BJ (cell line): ENCODE measurements around the gene CHCHD6. TPM values are rescaled to one million over a fixed set of nuclear protein-coding genes. Genes with fewer than 3 reads are reported as not detected.

ENCODE experiments used
- CTCF ChIA-PET: fragments of 350-600 bp; formaldehyde crosslinking; extraction: SDS; loops from one replicate; lab custom pipeline; 2021; ENCODE audit warnings: antibody characterized with exemption, inconsistent platforms; lab: Yijun Ruan, JAX
- POLR2A ChIA-PET: fragments of 300-600 bp; sonication (Branson Sonifier 250); formaldehyde crosslinking; extraction: SDS; loops from one replicate; lab custom pipeline; 2021; ENCODE audit warnings: antibody characterized with exemption; lab: Charles Lee
- DNase-seq: peaks from one replicate; pipeline ENCODE4 v3.0.0-alpha.2; 2011; ENCODE audit warnings: low read depth
- H3K27me3 ChIP-seq: 2 replicates; pipeline ENCODE4 v1.6.0; 2011; ENCODE audit warnings: low read length; ENCODE audit not compliant: control insufficient read depth, insufficient read depth
- H3K36me3 ChIP-seq: 2 replicates; pipeline ENCODE4 v1.5.1; 2011; ENCODE audit warnings: low read length; ENCODE audit not compliant: control insufficient read depth, insufficient read depth
- H3K4me3 ChIP-seq: 2 replicates; pipeline ENCODE4 v1.5.1; 2011; ENCODE audit warnings: low read depth, mild to moderate bottlenecking, control low read depth, low read length
- CTCF ChIP-seq: IDR thresholded peaks from 2 replicates; pipeline ENCODE4 v1.5.1; 2011; ENCODE audit warnings: low read depth, mild to moderate bottlenecking, control low read depth, inconsistent platforms, low read length, moderate library complexity; ENCODE audit not compliant: insufficient read depth
- polyA plus RNA-seq: library from polyadenylated mRNA; depleted of rRNA; stranded (reverse); fragments of >200 nt; gene quantifications from 2 replicates; pipeline ENCODE4 v1.2.3, GENCODE V29; 2011

Gene CHCHD6
- polyA plus RNA-seq, 1 experiment: 23.7 TPM

- Histone ChIP-seq H3K4me3 (no peak overlapping the region), H3K36me3 (no peaks in the 10 kb centered on the region), H3K27me3 (peaks cover 7% of the 10 kb centered on the region)
- DNase-seq: no peak
- ChIA-PET CTCF (interaction anchor here (1.5 kb wide), 1 partner anchor 872 kb away, joined by 4 read pairs; no protein-coding TSS in a partner anchor), POLR2A (no interaction called here)
- no peak for TF ChIP-seq CTCF
Measured at GRCh38 chr3:126672340-126672739, 31.7 kb upstream of the CHCHD6 start.

- H3K27me3 ChIP-seq: peaks cover 7% of the 10 kb centered on the region
- H3K36me3 ChIP-seq: no peaks in the 10 kb centered on the region
- H3K4me3 ChIP-seq: no peak overlapping the region
- no peak for TF ChIP-seq CTCF
- ChIA-PET CTCF (interaction anchor here (1.5 kb wide), 1 partner anchor 872 kb away, joined by 4 read pairs; no protein-coding TSS in a partner anchor), POLR2A (no interaction called here)
- DNase-seq: no peak
Measured at GRCh38 chr3:126672741-126673140, 31.3 kb upstream of the CHCHD6 start.

- no peak for DNase-seq
- TF ChIP-seq CTCF: no peak
- CTCF ChIA-PET: interaction anchor here (0.9 to 6.0 kb wide), 4 partner anchors 17 to 869 kb away, joined by 3 to 61 read pairs (median 46); no protein-coding TSS in a partner anchor
- Histone ChIP-seq H3K36me3 (no peaks in the 10 kb centered on the region), H3K27me3 (peaks cover 6% of the 10 kb centered on the region), H3K4me3 (no peak overlapping the region)
- POLR2A ChIA-PET: no interaction called here
Measured at GRCh38 chr3:126676919-126677705, 26.9 kb upstream of the CHCHD6 start.

- CTCF ChIA-PET: interaction anchor here (0.6 to 6.0 kb wide), 16 partner anchors 9 to 868 kb away, joined by 3 to 61 read pairs (median 6); no protein-coding TSS in a partner anchor
- peaks cover 6% of the 10 kb centered on the region for H3K27me3 ChIP-seq
- POLR2A ChIA-PET: no interaction called here
- H3K36me3 ChIP-seq: no peaks in the 10 kb centered on the region
- H3K4me3 ChIP-seq: no peak overlapping the region
- no peak for DNase-seq
- TF ChIP-seq CTCF: no peak
Measured at GRCh38 chr3:126677862-126678503, 26.1 kb upstream of the CHCHD6 start.

- ChIA-PET CTCF (interaction anchor here (0.6 to 6.0 kb wide), 26 partner anchors 10 to 867 kb away, joined by 3 to 61 read pairs (median 5); partner anchors contain the start of genes CHST13 and PLXNA1), POLR2A (no interaction called here)
- no peaks in the 10 kb centered on the region for H3K36me3 ChIP-seq
- TF ChIP-seq CTCF: no peak
- H3K4me3 ChIP-seq: no peak overlapping the region
- H3K27me3 ChIP-seq: peaks cover 6% of the 10 kb centered on the region
- DNase-seq: no peak
Measured at GRCh38 chr3:126678693-126679317, 25.2 kb upstream of the CHCHD6 start.
